GM12878 (cell line): Measurements from ENCODE around the gene TMEM255B.

Source experiments
- CEBPB ChIP-seq, 2 experiments: fragments of 150-350 bp in 1 of 2; IDR thresholded peaks; 2 replicates each; pipeline ENCODE4 v1.6.1; 2012 to 2014; ENCODE audit warnings: low read depth in 2 of 2, low read length in 2 of 2, borderline replicate concordance in 1 of 2, inconsistent platforms in 1 of 2
- JUND ChIP-seq: IDR thresholded peaks from 2 replicates; pipeline ENCODE4 v1.6.1; 2012; ENCODE audit warnings: low read depth, mild to moderate bottlenecking, low read length, improper control_type of control experiment, moderate library complexity
- MXI1 ChIP-seq: fragments of 150-350 bp; IDR thresholded peaks from 2 replicates; pipeline ENCODE4 v1.6.1; 2011; ENCODE audit warnings: low read depth, mild to moderate bottlenecking, inconsistent platforms, low read length, improper control_type of control experiment
- NFXL1 ChIP-seq: fragments of 450-650 bp; IDR thresholded peaks from 2 replicates; pipeline ENCODE4 v1.6.1; 2017; ENCODE audit warnings: antibody characterized with exemption, mild to moderate bottlenecking, borderline replicate concordance
- RAD21 ChIP-seq: IDR thresholded peaks from 2 replicates; pipeline ENCODE4 v1.6.1; 2011; ENCODE audit warnings: mild to moderate bottlenecking, low read depth, low read length, moderate library complexity; ENCODE audit not compliant: insufficient read depth
- TAF1 ChIP-seq: IDR thresholded peaks from 2 replicates; pipeline ENCODE4 v1.6.1; 2011; ENCODE audit warnings: mild to moderate bottlenecking, low read depth, low read length, borderline replicate concordance
- YY1 ChIP-seq: IDR thresholded peaks from 2 replicates; pipeline ENCODE4 v1.6.1; 2011; ENCODE audit warnings: low read depth, mild to moderate bottlenecking, low read length
- ZNF384 ChIP-seq: IDR thresholded peaks from 2 replicates; pipeline ENCODE4 v1.6.1; 2012; ENCODE audit warnings: low read depth, mild to moderate bottlenecking, low read length, improper control_type of control experiment, borderline replicate concordance
- TF ChIP-seq, protein P1 (sequence below), 3 experiments: IDR thresholded peaks in 2 of 3; conservative IDR thresholded peaks in 1 of 3; 2 replicates each; pipeline ENCODE4 v1.5.1; 2011; ENCODE audit warnings: low read depth in 3 of 3, low read length in 3 of 3, mild to moderate bottlenecking in 3 of 3, control low read depth in 2 of 3, moderate library complexity in 2 of 3, inconsistent platforms in 1 of 3, mixed read lengths in 1 of 3; ENCODE audit not compliant: control insufficient read depth in 2 of 3, insufficient read depth in 1 of 3; ENCODE audit errors: extremely low read depth in 1 of 3
- TF ChIP-seq, protein P2 (sequence below): IDR thresholded peaks from 2 replicates; pipeline ENCODE4 v1.6.1; 2011; ENCODE audit warnings: low read depth, low read length, improper control_type of control experiment, borderline replicate concordance

DNA sequence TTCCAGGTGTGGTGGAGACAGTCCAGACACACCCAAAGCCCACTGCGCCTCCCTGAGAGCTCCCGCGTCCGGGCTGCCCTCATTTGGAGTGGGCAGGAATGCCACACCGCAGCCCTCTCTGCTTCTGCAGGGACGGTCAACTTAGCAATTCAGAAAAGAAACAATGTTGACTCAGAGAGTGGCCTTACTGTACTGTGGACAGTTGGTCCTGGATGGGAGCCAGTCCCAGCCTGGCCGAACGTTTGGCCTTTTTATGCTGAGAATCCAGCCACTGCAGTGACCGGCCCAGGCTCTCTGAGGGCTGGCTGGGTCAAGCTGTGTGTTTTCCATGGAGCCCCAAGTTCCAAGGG is 97.7 kb downstream of the TMEM255B start:
- TF ChIP-seq ZNF384 (no peak), CEBPB (IDR thresholded peaks at IDR 0.05; ENCODE audit: borderline replicate concordance in 1 of 2, low read depth in 2 of 2, low read length in 2 of 2) (no peak), MXI1 (no peak), TAF1 (no peak), RAD21 (no peak), JUND (no peak), NFXL1 (no peak), YY1 (no peak)
- TF ChIP-seq, protein P1, sequence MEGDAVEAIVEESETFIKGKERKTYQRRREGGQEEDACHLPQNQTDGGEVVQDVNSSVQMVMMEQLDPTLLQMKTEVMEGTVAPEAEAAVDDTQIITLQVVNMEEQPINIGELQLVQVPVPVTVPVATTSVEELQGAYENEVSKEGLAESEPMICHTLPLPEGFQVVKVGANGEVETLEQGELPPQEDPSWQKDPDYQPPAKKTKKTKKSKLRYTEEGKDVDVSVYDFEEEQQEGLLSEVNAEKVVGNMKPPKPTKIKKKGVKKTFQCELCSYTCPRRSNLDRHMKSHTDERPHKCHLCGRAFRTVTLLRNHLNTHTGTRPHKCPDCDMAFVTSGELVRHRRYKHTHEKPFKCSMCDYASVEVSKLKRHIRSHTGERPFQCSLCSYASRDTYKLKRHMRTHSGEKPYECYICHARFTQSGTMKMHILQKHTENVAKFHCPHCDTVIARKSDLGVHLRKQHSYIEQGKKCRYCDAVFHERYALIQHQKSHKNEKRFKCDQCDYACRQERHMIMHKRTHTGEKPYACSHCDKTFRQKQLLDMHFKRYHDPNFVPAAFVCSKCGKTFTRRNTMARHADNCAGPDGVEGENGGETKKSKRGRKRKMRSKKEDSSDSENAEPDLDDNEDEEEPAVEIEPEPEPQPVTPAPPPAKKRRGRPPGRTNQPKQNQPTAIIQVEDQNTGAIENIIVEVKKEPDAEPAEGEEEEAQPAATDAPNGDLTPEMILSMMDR (IDR thresholded peaks at IDR 0.05 in 2 of 3, conservative IDR thresholded peaks at IDR 0.05 in 1 of 3; ENCODE audit: control insufficient read depth in 2 of 3, extremely low read depth in 1 of 3, insufficient read depth in 1 of 3, low read depth in 3 of 3, low read length in 3 of 3): no peak
- TF ChIP-seq, protein P2, sequence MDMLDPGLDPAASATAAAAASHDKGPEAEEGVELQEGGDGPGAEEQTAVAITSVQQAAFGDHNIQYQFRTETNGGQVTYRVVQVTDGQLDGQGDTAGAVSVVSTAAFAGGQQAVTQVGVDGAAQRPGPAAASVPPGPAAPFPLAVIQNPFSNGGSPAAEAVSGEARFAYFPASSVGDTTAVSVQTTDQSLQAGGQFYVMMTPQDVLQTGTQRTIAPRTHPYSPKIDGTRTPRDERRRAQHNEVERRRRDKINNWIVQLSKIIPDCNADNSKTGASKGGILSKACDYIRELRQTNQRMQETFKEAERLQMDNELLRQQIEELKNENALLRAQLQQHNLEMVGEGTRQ: no peak
